ENCODE data around the gene LRP8. TPM values are rescaled to one million over a fixed set of nuclear protein-coding genes. Genes with fewer than 3 reads are reported as not detected.
A peak's percentile ranks its signal among the peaks of the same experiment; 100 is the strongest.

Gene LRP8
- total RNA-seq, 1 experiment from 2014 or later = 16.1 TPM

GRCh38 chr1:53305650-53306049 lies 22.2 kb downstream of the LRP8 start:
- Histone ChIP-seq H3K27me3 (no peaks in the 10 kb centered on the region), H3K36me3 (peaks cover 25% of the 10 kb centered on the region), H3K9me3 (no peaks in the 10 kb centered on the region), H3K4me3 (no peak overlapping the region)
- peak; percentile 88 for DNase-seq

DNA sequence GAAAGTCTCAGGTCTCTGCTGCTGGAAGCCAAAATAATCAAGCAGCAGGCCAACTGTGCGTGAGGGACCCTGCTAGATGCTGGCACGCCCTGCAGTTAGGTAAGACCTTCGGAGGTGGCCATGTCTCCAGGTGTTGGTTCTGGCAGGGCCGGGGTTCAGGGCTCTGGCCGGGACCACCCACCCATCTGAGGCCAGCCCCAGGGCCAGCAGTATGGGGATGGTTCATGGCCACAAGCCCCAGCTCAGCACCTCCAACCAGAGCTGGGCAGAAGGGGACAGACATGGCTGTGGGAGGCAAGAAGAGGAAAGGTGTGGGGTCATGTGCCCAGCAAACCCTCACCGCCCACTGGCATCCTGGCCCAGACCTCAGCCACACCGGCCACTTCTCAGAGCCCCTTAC lies 23.3 kb downstream of the LRP8 start:
- no peak for DNase-seq
- no peaks in the 10 kb centered on the region for H3K27me3 ChIP-seq
- H3K4me3 ChIP-seq = no peak overlapping the region
- peaks cover 17% of the 10 kb centered on the region for H3K36me3 ChIP-seq
- no peaks in the 10 kb centered on the region for H3K9me3 ChIP-seq

DNA sequence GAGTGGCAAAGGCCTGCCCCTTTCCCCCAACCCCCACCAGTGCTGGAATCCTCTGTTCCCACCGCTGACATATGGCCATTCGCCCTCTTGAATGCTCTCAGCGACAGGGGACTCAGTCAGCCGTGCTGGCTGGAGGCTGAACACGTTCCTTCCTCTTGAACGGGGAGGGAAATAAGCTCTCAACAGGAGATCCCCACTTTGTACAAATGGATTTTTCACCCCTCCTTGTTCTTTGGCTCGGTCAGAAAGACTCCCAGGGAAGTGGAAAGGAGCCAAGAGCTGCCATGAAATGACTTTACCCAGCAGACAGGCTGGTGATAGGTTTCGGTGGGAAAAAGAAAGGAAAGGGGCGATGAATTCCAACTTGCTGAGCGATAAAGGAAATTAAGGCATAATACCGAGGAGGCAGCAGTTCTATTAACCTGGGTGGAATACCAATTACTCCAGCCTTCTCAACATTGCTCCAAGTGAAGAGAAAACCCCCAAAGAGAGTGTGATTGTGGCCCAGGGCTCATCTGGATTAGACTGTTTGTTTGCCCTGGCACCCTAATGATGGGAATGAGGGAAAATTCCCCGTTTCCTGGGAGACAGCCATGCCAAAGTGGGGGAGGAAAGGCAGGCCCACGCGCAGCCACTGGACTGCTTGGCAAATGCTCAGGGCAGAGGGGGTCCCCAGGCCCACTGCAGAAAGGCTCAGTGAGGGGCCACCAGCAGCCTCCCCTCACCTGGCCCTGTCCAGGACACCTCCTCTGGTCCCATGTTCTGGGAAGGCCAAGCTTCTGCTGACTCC lies 23.9 kb downstream of the LRP8 start:
- Histone ChIP-seq H3K9me3 (no peaks in the 10 kb centered on the region), H3K36me3 (peaks cover 17% of the 10 kb centered on the region), H3K27me3 (no peaks in the 10 kb centered on the region), H3K4me3 (no peak overlapping the region)
- peak; percentile 45 for DNase-seq

DNA sequence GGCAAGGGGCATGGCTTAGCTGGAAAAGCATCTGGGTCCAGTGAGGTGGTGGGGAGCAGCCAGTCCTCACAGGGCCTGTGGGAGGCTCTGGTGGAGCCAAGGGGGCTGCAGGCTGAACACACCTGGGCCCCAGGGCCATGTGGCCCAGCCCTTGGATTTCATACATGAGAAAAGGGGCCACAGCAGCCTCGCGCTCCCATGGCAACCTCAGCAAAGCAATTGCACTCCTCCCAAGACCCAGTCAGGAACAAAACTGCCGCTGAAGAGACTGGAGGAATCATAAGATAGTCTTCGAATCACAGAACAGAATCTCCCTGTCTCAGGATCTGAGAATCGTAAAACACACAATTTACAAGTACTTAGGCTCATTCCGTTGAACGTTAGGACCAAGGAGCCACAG lies 24.6 kb downstream of the LRP8 start:
- H3K27me3 ChIP-seq = no peaks in the 10 kb centered on the region
- peaks cover 17% of the 10 kb centered on the region for H3K36me3 ChIP-seq
- no peak overlapping the region for H3K4me3 ChIP-seq
- no peaks in the 10 kb centered on the region for H3K9me3 ChIP-seq
- DNase-seq = no peak

- DNase-seq = no peak
- Histone ChIP-seq H3K4me3 (no peak overlapping the region), H3K36me3 (peaks cover 6% of the 10 kb centered on the region), H3K27me3 (no peaks in the 10 kb centered on the region), H3K9me3 (no peaks in the 10 kb centered on the region)
Measured at GRCh38 chr1:53299233-53299632, 28.6 kb downstream of the LRP8 start.

- peak; percentile 49 for DNase-seq
- Histone ChIP-seq H3K27me3 (no peaks in the 10 kb centered on the region), H3K4me3 (no peak overlapping the region), H3K9me3 (no peaks in the 10 kb centered on the region), H3K36me3 (peaks cover 6% of the 10 kb centered on the region)
Measured at GRCh38 chr1:53298045-53298637, 29.7 kb downstream of the LRP8 start.

- Histone ChIP-seq H3K4me3 (no peak overlapping the region), H3K9me3 (no peaks in the 10 kb centered on the region), H3K27me3 (no peaks in the 10 kb centered on the region), H3K36me3 (peaks cover 4% of the 10 kb centered on the region)
- no peak for DNase-seq
Measured at GRCh38 chr1:53297195-53297594, 30.7 kb downstream of the LRP8 start.

- Histone ChIP-seq H3K9me3 (no peaks in the 10 kb centered on the region), H3K27me3 (no peaks in the 10 kb centered on the region), H3K4me3 (no peak overlapping the region), H3K36me3 (peaks cover 10% of the 10 kb centered on the region)
- DNase-seq = no peak
Measured at GRCh38 chr1:53296117-53296749, 31.6 kb downstream of the LRP8 start.

- no peak for DNase-seq
- Histone ChIP-seq H3K27me3 (no peaks in the 10 kb centered on the region), H3K36me3 (peaks cover 11% of the 10 kb centered on the region), H3K4me3 (no peak overlapping the region), H3K9me3 (no peaks in the 10 kb centered on the region)
Measured at GRCh38 chr1:53295726-53296116, 32.1 kb downstream of the LRP8 start.

GRCh38 chr1:53295295-53295694 lies 32.6 kb downstream of the LRP8 start:
- no peak overlapping the region for H3K4me3 ChIP-seq
- H3K36me3 ChIP-seq = peaks cover 11% of the 10 kb centered on the region
- DNase-seq = no peak
- no peaks in the 10 kb centered on the region for H3K9me3 ChIP-seq
- H3K27me3 ChIP-seq = no peaks in the 10 kb centered on the region

GRCh38 chr1:53294567-53294966 lies 33.3 kb downstream of the LRP8 start:
- no peaks in the 10 kb centered on the region for H3K9me3 ChIP-seq
- peaks cover 14% of the 10 kb centered on the region for H3K36me3 ChIP-seq
- DNase-seq = peak; percentile 73
- no peak overlapping the region for H3K4me3 ChIP-seq
- H3K27me3 ChIP-seq = no peaks in the 10 kb centered on the region

GRCh38 chr1:53294061-53294460 lies 33.8 kb downstream of the LRP8 start:
- no peaks in the 10 kb centered on the region for H3K27me3 ChIP-seq
- no peak for DNase-seq
- H3K4me3 ChIP-seq = no peak overlapping the region
- H3K9me3 ChIP-seq = no peaks in the 10 kb centered on the region
- H3K36me3 ChIP-seq = peaks cover 17% of the 10 kb centered on the region

DNA sequence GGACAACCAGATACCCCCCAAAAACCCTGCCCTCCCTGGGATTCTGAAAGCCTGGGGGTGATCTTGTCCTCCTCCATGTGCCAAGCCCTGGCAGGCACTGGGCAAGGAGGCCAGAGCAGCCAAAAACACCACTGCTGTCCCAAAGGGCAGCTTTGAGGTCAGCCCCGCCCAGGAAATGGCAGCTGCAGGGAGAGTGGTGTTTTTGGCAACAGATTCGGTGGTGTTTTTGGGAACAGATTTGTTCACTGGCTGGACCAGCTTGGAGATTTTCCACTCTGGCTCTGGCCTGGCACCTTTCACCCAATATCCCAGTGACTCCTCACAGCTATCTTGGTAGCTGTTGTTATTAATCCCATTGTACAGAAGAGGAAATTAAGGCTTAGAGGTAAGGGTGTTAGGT lies 34.7 kb downstream of the LRP8 start:
- Histone ChIP-seq H3K27me3 (no peaks in the 10 kb centered on the region), H3K9me3 (no peaks in the 10 kb centered on the region), H3K4me3 (no peak overlapping the region), H3K36me3 (peaks cover 20% of the 10 kb centered on the region)
- peak; percentile 92 for DNase-seq

DNA sequence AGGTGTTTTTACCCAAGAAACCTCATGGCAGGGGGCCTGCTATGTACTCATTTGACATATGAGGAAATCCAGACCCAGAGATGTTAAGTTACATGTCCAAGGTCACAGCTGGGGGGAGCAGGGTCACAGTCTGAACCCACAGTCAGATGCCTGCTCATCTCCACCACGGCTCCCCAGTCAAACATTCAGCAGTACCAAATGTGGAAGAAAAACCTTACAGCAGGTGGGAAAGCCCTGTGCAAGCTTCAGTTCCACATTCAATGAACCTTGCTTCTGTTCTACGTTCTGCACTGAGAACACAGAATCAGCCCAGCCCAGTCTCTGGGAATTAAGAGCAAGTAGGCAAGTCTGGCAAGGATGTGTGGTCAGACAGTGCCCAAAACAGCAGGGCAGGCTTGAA lies 35.2 kb downstream of the LRP8 start:
- Histone ChIP-seq H3K4me3 (no peak overlapping the region), H3K9me3 (no peaks in the 10 kb centered on the region), H3K27me3 (no peaks in the 10 kb centered on the region), H3K36me3 (peaks cover 20% of the 10 kb centered on the region)
- DNase-seq = no peak

DNA sequence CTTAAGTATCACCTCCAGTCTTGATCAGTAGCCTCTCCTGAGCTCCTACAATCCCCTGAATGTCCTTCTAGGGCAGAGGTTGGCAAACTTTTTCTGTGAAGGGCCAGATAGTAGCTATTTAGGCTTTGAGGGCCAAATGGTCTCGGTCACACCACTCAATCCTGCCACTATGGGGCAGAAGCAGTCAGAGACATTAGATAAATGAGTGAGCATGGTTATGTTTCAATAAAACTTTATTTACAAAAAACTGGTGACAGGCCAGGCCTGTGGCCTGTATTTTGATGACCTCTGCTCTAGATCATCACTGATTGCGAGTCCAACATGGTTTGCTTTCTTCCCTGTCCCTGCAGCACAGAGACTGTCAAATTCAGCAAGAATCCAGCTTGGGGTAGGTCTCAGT lies 36.3 kb downstream of the LRP8 start:
- H3K27me3 ChIP-seq = no peaks in the 10 kb centered on the region
- H3K9me3 ChIP-seq = no peaks in the 10 kb centered on the region
- no peak for DNase-seq
- H3K36me3 ChIP-seq = peaks cover 30% of the 10 kb centered on the region
- H3K4me3 ChIP-seq = no peak overlapping the region

- H3K36me3 ChIP-seq = peaks cover 53% of the 10 kb centered on the region
- no peak overlapping the region for H3K4me3 ChIP-seq
- DNase-seq = no peak
- no peaks in the 10 kb centered on the region for H3K27me3 ChIP-seq
- no peaks in the 10 kb centered on the region for H3K9me3 ChIP-seq
Measured at GRCh38 chr1:53288790-53289429, 39.0 kb downstream of the LRP8 start.

DNA sequence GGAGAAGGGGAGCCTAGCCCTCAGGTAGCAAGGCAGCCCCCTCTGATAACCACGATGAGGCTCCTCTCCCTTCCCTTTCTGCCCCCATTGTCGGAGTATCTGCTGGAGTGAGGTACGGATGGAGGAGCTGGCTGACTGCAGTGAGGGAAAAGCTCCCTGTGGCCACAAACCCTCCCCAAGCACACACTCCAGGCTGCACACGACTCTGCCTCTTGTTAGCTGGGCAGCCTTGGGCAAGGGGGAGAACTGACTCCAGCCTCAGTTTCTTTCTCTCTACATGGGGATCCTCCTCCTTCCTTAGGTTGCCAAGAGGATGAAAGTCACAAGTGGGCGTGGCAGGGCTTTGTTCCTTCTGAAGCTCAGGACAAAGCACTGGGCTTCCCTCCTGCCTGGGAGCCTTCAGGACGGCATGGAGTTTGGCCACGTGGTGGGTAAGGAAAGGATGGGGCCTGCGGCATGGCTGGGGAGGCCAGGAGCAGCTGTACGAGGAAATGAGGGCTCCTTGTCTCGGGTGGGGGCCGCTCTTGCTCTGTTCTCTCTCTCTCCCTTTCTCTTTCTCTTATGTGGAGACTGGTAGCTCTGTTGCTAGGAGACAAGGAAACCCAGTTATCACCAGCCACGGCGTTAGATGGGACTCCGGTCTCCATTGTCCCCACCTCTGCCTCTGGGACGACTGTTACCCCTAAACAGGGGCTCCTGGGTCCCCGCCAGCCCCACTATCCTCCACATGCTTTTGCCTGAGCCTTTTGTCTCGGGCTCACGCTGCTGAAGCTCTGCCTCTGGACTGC lies 39.7 kb downstream of the LRP8 start:
- Histone ChIP-seq H3K27me3 (no peaks in the 10 kb centered on the region), H3K9me3 (no peaks in the 10 kb centered on the region), H3K36me3 (peaks cover 53% of the 10 kb centered on the region), H3K4me3 (no peak overlapping the region)
- no peak for DNase-seq

All from MG63 (cell line).